ENCODE data around the gene NPEPL1.

Gene NPEPL1

GRCh38 chr20:58658760-58659159, 33.8 kb upstream of the NPEPL1 start:
- DNase-seq (ENCODE audit: low spot score): no peak

DNA sequence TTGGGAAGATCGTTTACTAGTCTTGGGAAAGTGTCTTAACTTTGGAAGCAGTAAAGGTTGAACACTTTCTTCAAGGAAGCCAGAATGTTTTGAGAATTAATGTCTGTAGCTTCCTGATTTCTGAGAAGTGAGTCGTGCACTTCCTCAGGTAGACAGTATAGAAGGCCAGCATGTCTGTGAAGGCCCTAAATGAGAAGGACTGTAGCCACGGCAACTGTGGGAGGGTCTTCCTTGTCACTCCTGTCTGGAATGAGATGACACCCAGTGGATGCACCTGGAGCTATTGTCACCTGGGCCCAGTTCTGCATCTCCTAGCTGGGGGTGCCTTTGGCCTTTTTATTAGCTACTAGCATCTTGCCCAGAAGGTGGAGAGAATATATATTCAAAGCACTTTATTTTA, 32.8 kb upstream of the NPEPL1 start:
- no peak for DNase-seq (ENCODE audit: low spot score)

- DNase-seq (ENCODE audit: low spot score): no peak
Observed at GRCh38 chr20:58660855-58661597, 31.6 kb upstream of the NPEPL1 start.

DNA sequence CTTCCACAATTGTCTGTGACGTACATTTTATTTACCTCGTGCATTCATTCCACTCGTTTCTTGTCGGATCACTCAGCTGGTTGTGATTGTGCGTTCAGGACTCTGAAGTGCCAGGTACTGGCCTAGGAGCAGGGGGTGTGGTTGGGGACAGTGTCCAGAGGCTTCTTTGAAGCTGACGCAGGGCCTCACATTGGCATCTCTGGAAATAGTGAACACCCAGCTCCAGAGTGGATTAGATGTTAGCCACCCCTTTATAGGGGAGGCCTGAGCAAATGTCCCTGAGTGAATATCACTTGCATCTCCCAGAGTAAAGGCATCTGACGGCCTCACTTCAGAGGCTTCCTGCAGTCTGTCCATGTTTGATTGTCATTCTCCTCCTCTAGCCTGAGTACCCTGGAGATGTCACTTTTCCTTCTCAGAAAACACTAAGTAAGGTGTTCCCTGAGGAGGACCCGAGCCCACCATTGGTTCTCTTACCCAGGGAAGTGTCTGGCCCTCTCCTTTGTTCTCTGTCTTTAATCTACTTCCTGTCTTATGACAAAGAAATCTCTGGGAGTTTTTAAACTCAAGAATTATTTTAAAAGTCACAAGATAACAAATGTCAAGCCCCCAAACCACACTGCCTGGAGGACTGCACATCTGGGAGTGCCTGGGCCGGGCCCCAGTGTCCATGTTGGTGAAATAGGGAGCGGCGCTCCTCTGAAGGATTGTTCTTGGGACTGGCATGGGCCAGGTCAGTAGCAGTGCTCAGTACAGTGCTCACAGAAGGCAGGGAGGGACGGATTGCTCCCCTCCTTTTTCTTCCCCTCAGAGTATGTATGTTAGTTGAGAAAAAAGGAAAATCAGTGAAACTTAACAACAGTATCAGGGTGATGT, 30.8 kb upstream of the NPEPL1 start:
- no peak for DNase-seq (ENCODE audit: low spot score)

- no peak for DNase-seq (ENCODE audit: low spot score)
Observed at GRCh38 chr20:58664331-58664730, 28.3 kb upstream of the NPEPL1 start.

DNA sequence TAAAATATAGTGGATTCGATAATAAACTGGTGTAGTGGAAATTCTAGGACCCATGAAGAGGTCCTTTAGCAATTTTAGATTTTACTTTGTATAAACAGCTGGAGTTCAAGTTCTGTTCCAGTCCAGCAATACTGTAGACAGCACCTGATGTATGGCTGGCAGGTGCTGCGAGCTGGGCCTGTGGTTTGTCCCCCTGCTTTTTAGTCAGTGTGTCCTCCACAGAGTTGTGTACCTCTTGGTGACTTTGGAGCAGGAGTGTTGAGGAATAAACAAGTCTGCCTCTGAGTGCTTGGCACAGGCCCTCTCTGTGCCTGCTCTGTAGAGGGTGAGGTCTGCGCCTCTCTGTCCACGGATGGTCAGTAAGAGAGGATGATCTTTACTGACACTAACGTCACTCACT, 27.7 kb upstream of the NPEPL1 start:
- no peak for DNase-seq (ENCODE audit: low spot score)

- no peak for DNase-seq (ENCODE audit: low spot score)
Observed at GRCh38 chr20:58665606-58666005, 27.0 kb upstream of the NPEPL1 start.

DNA sequence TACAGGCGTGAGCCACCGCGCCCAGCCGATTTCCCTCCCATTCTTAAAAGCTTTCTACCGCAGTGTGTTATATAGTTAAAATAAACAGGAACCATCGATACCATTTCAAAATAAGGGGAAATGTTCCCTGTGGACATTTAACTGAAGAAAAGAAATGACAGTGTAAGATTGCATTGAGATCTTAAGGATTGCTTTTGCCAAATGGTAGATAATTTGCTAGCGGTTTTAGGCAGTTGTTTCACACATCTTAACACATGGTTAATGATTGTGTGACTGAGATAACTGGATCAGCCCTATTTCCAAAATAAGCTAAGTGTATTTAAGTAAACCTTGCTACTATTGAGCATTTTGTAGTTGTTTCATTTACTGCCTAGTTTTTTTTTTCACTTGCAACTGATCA, 25.9 kb upstream of the NPEPL1 start:
- DNase-seq (ENCODE audit: low spot score): no peak

DNA sequence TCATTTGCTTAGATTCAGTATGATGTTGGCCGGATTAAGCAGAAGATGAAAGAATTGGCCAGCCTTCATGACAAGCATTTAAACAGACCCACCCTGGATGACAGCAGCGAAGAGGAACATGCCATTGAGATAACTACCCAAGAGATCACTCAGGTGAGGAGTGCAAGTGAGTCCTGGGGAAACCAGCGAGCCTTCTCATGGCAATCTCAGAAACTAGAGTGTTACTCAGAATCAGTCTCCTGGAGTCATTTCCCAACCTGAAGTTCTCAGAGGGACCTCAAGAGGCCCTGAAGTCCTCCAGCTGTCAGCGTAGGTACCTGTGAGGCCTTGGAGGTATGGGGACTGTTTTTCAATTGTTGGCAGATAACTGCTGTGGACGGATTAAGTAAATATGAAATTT, 24.6 kb upstream of the NPEPL1 start:
- no peak for DNase-seq (ENCODE audit: low spot score)

GRCh38 chr20:58668901-58669286, 23.7 kb upstream of the NPEPL1 start:
- no peak for DNase-seq (ENCODE audit: low spot score)

- DNase-seq (ENCODE audit: low spot score): no peak
Observed at GRCh38 chr20:58669287-58670006, 23.2 kb upstream of the NPEPL1 start.

- DNase-seq (ENCODE audit: low spot score): no peak
Observed at GRCh38 chr20:58670102-58670501, 22.5 kb upstream of the NPEPL1 start.

GRCh38 chr20:58670659-58671058, 21.9 kb upstream of the NPEPL1 start:
- DNase-seq (ENCODE audit: low spot score): no peak

DNA sequence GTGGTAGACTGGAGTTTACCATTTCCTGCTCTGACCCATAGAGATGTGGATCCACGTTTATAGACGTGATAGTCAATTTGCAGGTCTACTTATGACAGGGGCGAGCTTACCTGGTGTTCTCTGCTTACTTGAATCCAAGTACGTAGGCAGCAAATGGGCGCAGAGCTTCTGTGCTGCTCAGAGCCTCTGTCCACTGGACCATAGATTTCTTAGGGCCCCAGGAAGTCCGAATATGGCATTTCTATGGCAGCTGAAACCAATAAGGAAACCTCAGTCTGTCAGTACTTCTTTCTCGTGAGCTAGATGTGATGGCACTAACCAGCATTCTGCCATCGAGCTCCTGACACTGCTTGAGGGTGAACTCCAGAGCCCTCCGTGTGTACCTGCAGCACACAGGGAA, 19.5 kb upstream of the NPEPL1 start:
- DNase-seq (ENCODE audit: low spot score): no peak

DNA sequence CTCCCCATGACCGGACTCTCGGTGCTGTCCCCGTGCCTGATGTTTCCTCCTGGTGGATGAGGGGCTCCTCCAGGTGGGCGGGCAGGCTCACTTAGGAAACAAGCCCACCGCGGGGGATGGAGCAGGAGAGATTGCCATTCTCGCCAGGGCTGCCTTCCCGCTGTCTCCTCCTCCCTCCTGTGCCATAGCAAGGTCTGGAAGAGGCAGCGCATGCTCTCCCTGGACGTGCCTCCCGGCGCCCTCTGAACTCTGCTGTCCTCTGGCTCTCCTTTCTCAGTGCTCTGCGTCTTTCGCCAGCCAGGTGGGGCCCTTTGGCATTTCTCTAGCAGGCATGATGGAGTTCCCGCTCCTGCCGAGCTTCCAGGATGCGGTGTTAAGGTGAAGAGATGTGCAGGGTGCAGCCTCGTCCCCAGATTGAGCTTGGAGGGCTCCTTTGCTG, 17.4 kb upstream of the NPEPL1 start:
- DNase-seq (ENCODE audit: low spot score): no peak

DNA sequence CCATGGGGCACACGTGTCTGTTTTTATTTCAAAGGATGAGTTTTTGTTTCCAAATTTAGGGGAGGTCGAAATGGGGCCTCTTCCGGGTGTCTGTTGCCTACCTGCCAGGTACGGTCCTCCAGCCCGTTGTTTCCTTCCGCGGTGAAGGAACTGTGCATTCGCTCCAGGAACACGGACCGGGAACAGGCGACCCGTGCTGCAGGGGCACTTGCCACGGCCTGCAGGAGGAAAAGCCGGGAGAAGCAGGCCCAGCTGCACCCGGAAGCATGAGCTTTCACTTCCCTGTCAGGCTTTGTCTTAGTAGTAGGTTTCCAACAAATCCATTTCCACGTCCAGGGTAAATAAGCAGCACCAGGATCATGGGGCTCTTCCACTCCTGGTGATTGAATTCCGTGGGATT, 17.0 kb upstream of the NPEPL1 start:
- DNase-seq (ENCODE audit: low spot score): no peak

GRCh38 chr20:58676161-58676560, 16.4 kb upstream of the NPEPL1 start:
- no peak for DNase-seq (ENCODE audit: low spot score)

DNA sequence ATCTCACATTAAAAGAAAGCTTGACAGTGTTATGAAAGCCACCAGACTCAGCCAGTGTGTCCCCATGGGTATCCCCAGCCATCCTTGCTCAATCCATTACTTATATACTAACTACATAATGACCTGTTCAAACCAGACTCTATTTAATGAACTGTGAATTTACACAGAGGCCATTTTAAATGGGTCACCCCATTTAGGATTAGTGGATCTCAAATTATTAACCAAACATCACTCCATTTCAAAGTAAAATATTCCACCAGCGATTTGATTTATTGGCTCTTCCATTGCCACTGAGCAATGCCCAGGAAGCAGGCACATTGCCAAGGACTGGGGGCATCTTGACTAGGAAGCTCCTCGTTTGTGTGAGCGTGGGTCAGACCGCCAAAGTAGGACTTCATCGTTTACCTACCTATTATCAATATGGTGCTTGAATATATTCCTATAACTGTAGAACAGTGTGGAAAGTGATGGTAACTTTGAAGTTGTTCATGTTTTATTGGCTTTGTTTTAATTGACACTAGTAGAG, 15.5 kb upstream of the NPEPL1 start:
- DNase-seq (ENCODE audit: low spot score): no peak

DNA sequence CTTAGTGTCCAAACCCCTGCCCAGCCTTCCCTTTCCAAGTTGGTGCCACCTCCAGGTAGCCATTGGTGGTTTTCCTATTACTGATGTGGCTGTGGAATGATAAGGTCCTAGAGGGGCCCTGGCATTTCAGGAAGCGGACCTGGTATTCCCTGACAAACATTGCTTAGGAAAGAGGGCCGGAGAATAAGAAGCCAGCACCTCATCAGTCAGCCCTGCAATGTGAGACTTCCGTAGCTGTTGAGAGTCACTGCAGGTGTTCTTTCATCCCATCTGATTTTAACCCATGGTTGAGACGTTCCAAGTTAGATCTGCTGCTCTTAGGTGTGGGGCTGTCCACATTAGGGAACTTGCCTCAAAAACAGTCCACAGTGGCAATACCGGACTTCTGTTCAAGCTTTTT, 14.8 kb upstream of the NPEPL1 start:
- DNase-seq (ENCODE audit: low spot score): no peak

DNA sequence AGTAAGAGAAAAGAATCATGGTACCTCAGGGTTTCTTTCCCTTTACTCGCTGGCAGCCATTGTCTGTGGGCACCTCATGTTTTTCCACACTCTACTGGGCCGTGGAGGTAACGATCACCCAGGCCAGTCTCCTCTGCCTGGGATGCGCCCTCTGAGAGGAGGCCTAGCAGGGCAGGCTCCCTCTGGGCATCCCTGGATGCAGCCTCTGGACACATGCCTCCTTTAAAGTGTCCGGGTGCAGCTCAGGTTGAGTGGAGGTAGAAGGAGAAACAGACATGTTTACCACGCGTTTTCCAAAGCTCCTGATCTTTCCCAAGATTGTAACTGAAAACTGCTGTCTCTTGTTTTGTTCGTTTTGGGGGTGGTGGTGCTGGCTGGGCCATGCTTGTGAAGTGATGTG, 13.8 kb upstream of the NPEPL1 start:
- DNase-seq (ENCODE audit: low spot score): no peak

- peak; percentile 57 for DNase-seq (ENCODE audit: low spot score)
Observed at GRCh38 chr20:58682656-58683531, 9.7 kb upstream of the NPEPL1 start.

DNA sequence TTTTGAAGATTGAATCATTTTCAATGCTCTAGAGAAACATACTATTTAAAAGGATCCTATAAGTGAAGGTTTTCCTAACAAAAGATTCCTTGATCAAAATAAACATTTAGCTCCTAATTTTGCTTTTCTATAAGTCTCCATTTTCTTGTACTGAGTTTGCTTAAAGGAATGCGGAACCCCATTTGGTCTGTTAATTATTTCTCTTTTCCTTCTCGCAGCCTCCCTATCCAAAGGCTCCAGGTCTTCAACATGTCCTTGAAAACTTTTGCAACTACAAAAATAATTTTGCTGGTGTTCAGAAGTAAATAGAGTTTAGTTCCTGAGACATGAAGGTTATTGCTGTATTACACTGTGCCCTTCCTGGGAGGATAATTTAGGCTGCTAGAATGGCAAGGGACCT, 8.3 kb upstream of the NPEPL1 start:
- DNase-seq (ENCODE audit: low spot score): no peak

All from RKO (cell line).